Measurements from ENCODE around the gene CASP12.

Gene CASP12

GRCh38 chr11:104837969-104838639 lies 60.2 kb downstream of the CASP12 start:
- Histone ChIP-seq H2AFZ (ENCODE audit: low read depth, low read length, severe bottlenecking) (no peak overlapping the region), H3K27ac (ENCODE audit: low read depth, low read length) (no peak overlapping the region), H3F3A (ENCODE audit: insufficient read depth) (no peaks in the 10 kb centered on the region), H3K4me3 (ENCODE audit: insufficient read depth, low read length, poor library complexity, severe bottlenecking) (no peak overlapping the region), H3K79me2 (ENCODE audit: insufficient read depth, low read length) (no peaks in the 10 kb centered on the region), H3K36me3 (ENCODE audit: low read length) (no peaks in the 10 kb centered on the region), H3K27me3 (ENCODE audit: low read length) (no peaks in the 10 kb centered on the region), H3K9me2 (replicated peaks; ENCODE audit: insufficient read depth, low read length) (no peaks in the 10 kb centered on the region), H4K20me1 (ENCODE audit: low read depth, low read length) (no peaks in the 10 kb centered on the region), H3K4me2 (ENCODE audit: low read depth, low read length, poor library complexity, severe bottlenecking) (no peak overlapping the region), H3K9me3 (ENCODE audit: insufficient read depth, low read length) (no peaks in the 10 kb centered on the region), H3K9ac (ENCODE audit: low read length) (no peak overlapping the region)
- TF ChIP-seq EZH2phosphoT487 (conservative IDR thresholded peaks at IDR 0.05; ENCODE audit: low read length): no peak
- no peak for TF ChIP-seq CTCF (IDR thresholded peaks at IDR 0.05; ENCODE audit: insufficient read depth, low read length, poor library complexity, severe bottlenecking)

DNA sequence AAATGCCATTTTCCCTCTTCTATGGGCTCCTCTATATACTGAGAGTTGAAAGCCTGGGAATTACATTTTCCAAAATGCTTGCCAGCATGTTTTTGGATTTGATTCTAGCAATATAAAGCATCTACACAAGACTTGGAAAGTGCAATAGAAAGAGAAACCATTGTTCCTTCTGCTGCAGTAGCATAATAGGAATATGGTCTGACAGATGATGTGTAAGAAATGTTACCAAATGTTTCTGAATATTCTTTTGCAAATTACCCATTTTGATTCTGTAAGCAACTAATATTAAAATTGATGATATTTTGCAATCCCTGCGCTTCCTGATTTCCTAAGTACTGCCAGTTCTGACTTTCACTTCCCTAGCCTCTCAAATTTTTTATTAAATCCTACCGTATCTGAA lies 61.6 kb downstream of the CASP12 start:
- no peak overlapping the region for H3K9ac ChIP-seq (ENCODE audit: low read length)
- no peaks in the 10 kb centered on the region for H4K20me1 ChIP-seq (ENCODE audit: low read depth, low read length)
- no peaks in the 10 kb centered on the region for H3K36me3 ChIP-seq (ENCODE audit: low read length)
- H3K4me2 ChIP-seq (ENCODE audit: low read depth, low read length, poor library complexity, severe bottlenecking): no peak overlapping the region
- H3K9me3 ChIP-seq (ENCODE audit: insufficient read depth, low read length): no peaks in the 10 kb centered on the region
- no peak for TF ChIP-seq EZH2phosphoT487 (conservative IDR thresholded peaks at IDR 0.05; ENCODE audit: low read length)
- no peak for TF ChIP-seq CTCF (IDR thresholded peaks at IDR 0.05; ENCODE audit: insufficient read depth, low read length, poor library complexity, severe bottlenecking)
- H3F3A ChIP-seq (ENCODE audit: insufficient read depth): no peaks in the 10 kb centered on the region
- H2AFZ ChIP-seq (ENCODE audit: low read depth, low read length, severe bottlenecking): no peak overlapping the region
- H3K79me2 ChIP-seq (ENCODE audit: insufficient read depth, low read length): no peaks in the 10 kb centered on the region
- H3K4me3 ChIP-seq (ENCODE audit: insufficient read depth, low read length, poor library complexity, severe bottlenecking): no peak overlapping the region
- no peak overlapping the region for H3K27ac ChIP-seq (ENCODE audit: low read depth, low read length)
- no peaks in the 10 kb centered on the region for H3K9me2 ChIP-seq (replicated peaks; ENCODE audit: insufficient read depth, low read length)
- no peaks in the 10 kb centered on the region for H3K27me3 ChIP-seq (ENCODE audit: low read length)
